A673 (cell line): ENCODE results near the gene MRPL43. TPM values are rescaled to one million over a fixed set of nuclear protein-coding genes. Genes with fewer than 3 reads are reported as not detected.
A peak's percentile ranks its signal among the peaks of the same experiment; 100 is the strongest.

Experiments used
- BruUV-seq: library from RNA; stranded (reverse); fragments of 400-500 nt; replicated peaks from 2 replicates; lab custom pipeline; 2021; lab: Mats Ljungman, UMichigan
- CTCF ChIA-PET: fragments of 300-600 bp; sonication (Branson Sonifier 250); formaldehyde crosslinking; loops from one replicate; lab custom pipeline; 2022; ENCODE audit warnings: antibody characterized with exemption; lab: Charles Lee
- POLR2A ChIA-PET: fragments of 300-600 bp; sonication (Branson Sonifier 250); formaldehyde crosslinking; loops from one replicate; lab custom pipeline; 2022; ENCODE audit warnings: antibody characterized with exemption; ENCODE audit not compliant: low non-redundant PET; lab: Charles Lee
- DNase-seq: peaks from one replicate; pipeline ENCODE4 v3.0.0-alpha.2; 2015; ENCODE audit warnings: low spot score
- H3K27ac ChIP-seq: fragments of 200-600 bp; sonication (generic); 2 replicates; pipeline ENCODE4 v1.5.1; 2016; ENCODE audit warnings: mixed run types, low read depth, mild to moderate bottlenecking, mixed read lengths, antibody characterized with exemption, low read length; ENCODE audit not compliant: poor library complexity, severe bottlenecking
- H3K27me3 ChIP-seq: fragments of 200-600 bp; sonication (generic); replicated peaks from 2 replicates; pipeline ENCODE4 v1.6.1; 2017; ENCODE audit warnings: mixed run types, low read depth, mild to moderate bottlenecking, mixed read lengths, antibody characterized with exemption, low read length; ENCODE audit not compliant: insufficient read depth, poor library complexity
- H3K36me3 ChIP-seq: fragments of 200-600 bp; sonication (generic); 2 replicates; pipeline ENCODE4 v1.6.1; 2016; ENCODE audit warnings: mixed run types, mild to moderate bottlenecking, mixed read lengths, antibody characterized with exemption, low read length; ENCODE audit not compliant: insufficient read depth, poor library complexity, severe bottlenecking
- H3K4me1 ChIP-seq: fragments of 200-600 bp; sonication (generic); 2 replicates; pipeline ENCODE4 v1.6.1; 2017; ENCODE audit warnings: mixed run types, mild to moderate bottlenecking, mixed read lengths, antibody characterized with exemption, low read length; ENCODE audit not compliant: insufficient read depth, poor library complexity, severe bottlenecking
- H3K4me3 ChIP-seq: fragments of 200-600 bp; sonication (generic); 2 replicates; pipeline ENCODE4 v1.5.1; 2016; ENCODE audit warnings: low read depth, mixed run types, mild to moderate bottlenecking, mixed read lengths, low read length; ENCODE audit not compliant: poor library complexity, severe bottlenecking
- H3K9me3 ChIP-seq: fragments of 200-600 bp; sonication (generic); 2 replicates; pipeline ENCODE4 v1.6.1; 2016; ENCODE audit warnings: mixed run types, low read depth, mild to moderate bottlenecking, mixed read lengths, antibody characterized with exemption, low read length; ENCODE audit not compliant: poor library complexity, severe bottlenecking
- EZH2 ChIP-seq: fragments of 200-600 bp; sonication (generic); IDR thresholded peaks from 2 replicates; pipeline ENCODE4 v1.6.1; 2017; ENCODE audit warnings: borderline replicate concordance, low read depth, mild to moderate bottlenecking, mixed read lengths, antibody characterized with exemption, low read length; ENCODE audit not compliant: poor library complexity, severe bottlenecking
- intact Hi-C: fragments of 100-400 bp; cut with micrococcal nuclease; formaldehyde crosslinking; loops from one replicate; pipeline ENCODE4 v1.10.0; 2022; ENCODE audit not compliant: unreplicated experiment
- total RNA-seq: library from RNA; stranded (reverse); gene quantifications from 2 replicates; pipeline ENCODE4 v1.2.3, GENCODE V29; 2021
- TF ChIP-seq, protein P1 (sequence below): fragments of 300-800, 200-600 bp; sonication (generic); conservative IDR thresholded peaks from 2 replicates; pipeline ENCODE4 v1.5.1; 2017; ENCODE audit warnings: low read depth, mild to moderate bottlenecking, antibody characterized with exemption, low read length, moderate library complexity, mixed read lengths

Gene MRPL43
- total RNA-seq, 1 experiment from 2014 or later: 80.4 TPM

DNA sequence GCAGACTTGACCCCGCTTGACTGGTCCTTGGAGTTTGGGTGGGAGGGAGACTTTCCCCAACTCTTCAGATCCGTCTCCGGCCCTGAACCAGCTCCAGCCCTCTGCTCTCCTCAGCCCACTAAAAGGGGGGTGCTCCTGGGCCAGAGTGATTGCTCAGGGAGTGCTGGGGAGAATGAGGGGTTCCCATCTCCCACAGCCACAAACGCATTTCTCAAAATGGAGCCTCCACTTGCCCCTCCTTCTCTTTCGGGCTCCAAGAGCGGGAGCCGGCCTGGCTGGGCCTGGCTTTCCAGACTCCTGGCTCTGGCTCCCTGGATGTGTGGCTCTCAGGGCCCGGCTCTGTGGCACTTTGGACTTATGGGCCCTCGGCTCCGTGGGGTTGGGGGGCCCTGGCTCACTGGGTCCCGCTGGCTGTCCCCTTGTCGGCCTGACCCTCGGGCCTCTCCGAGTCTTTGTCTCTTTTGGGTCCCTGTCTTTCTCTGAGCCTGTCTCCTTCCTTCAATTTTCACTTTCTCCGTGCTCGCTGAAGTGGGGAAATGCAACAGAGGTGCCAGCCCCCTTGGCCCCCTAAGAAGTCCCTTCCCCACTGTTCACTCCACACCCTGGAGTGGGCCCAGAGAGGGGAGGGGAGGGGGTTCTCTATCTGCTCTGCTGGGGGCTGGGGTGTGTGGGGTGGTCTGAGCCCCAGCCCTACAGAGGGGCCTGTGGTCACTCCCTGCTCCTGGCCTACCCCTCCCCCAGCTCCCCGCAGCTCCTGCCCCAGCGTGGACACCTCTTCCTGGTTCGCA lies 13.0 kb upstream of the MRPL43 start:
- ChIA-PET CTCF (interaction anchor here (1.3 kb wide), 1 partner anchor 14 kb away, joined by 5 read pairs; no protein-coding TSS in a partner anchor), POLR2A (interaction anchor here (0.6 kb wide), 1 partner anchor 11 kb away, joined by 3 read pairs; no protein-coding TSS in a partner anchor)
- H3K4me1 ChIP-seq: peaks cover 38% of the 10 kb centered on the region

DNA sequence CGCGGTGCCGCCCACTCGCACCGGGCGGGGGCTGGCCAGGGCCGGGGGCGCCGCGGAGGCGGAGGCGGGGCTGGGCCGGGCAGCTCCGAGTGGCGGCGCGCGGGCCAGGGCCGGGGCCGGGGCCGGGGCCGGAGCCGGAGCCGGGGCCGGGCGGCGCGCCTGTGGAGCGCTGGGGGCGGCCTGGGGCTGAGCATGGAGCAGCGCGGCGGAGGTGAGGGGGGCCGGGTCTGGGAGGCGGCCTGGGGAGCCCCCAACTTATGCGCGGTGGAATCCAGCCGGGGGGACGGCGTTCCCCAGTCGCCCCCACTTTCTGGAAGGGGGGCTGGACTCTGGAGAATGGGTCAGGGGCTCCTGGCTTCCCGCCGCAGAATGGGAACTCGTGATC lies 12.4 kb upstream of the MRPL43 start, which contains the start of gene LZTS2:
LZTS2 (plus strand) TSS at position 67 of the 385 bp plus-strand sequence. CDS start 2,731 bp downstream, outside the sequence.
- intact Hi-C loops: loop anchor here (5.0 kb wide), 1 partner anchor 63 kb away; the partner anchor contains the start of gene KAZALD1
- H3K9me3 ChIP-seq: no peaks in the 10 kb centered on the region
- H3K27me3 ChIP-seq: no peaks in the 10 kb centered on the region
- DNase-seq: no peak
- peak within 1 kb of the TSS; percentile 98 for H3K27ac ChIP-seq
- H3K4me1 ChIP-seq: peaks cover 44% of the 10 kb centered on the region
- H3K4me3 ChIP-seq: peak within 1 kb of the TSS; percentile 88
- ChIA-PET POLR2A (interaction anchor here (0.6 kb wide), 2 partner anchors 10 to 104 kb away, joined by 3 read pairs; no protein-coding TSS in a partner anchor), CTCF (interaction anchor here (0.5 to 1.3 kb wide), 2 partner anchors 15 to 840 kb away, joined by 5 read pairs; no protein-coding TSS in a partner anchor)
- H3K36me3 ChIP-seq: peaks cover 16% of the 10 kb centered on the region
- TF ChIP-seq, protein P1, sequence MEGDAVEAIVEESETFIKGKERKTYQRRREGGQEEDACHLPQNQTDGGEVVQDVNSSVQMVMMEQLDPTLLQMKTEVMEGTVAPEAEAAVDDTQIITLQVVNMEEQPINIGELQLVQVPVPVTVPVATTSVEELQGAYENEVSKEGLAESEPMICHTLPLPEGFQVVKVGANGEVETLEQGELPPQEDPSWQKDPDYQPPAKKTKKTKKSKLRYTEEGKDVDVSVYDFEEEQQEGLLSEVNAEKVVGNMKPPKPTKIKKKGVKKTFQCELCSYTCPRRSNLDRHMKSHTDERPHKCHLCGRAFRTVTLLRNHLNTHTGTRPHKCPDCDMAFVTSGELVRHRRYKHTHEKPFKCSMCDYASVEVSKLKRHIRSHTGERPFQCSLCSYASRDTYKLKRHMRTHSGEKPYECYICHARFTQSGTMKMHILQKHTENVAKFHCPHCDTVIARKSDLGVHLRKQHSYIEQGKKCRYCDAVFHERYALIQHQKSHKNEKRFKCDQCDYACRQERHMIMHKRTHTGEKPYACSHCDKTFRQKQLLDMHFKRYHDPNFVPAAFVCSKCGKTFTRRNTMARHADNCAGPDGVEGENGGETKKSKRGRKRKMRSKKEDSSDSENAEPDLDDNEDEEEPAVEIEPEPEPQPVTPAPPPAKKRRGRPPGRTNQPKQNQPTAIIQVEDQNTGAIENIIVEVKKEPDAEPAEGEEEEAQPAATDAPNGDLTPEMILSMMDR: no peak
- TF ChIP-seq EZH2: no peak
- BruUV-seq: no TSS peak

More for the DNA sequence above, 13.0 kb upstream of the MRPL43 start:
- no TSS peak for BruUV-seq
- peak overlapping the region; percentile 88 for H3K4me3 ChIP-seq
- H3K36me3 ChIP-seq: peaks cover 20% of the 10 kb centered on the region
- H3K9me3 ChIP-seq: no peaks in the 10 kb centered on the region
- no peaks in the 10 kb centered on the region for H3K27me3 ChIP-seq
- DNase-seq: peak; percentile 45
- no peak for TF ChIP-seq EZH2
- TF ChIP-seq, protein P1: no peak
- H3K27ac ChIP-seq: peak overlapping the region; percentile 98
- intact Hi-C loops: no loop called here

DNA sequence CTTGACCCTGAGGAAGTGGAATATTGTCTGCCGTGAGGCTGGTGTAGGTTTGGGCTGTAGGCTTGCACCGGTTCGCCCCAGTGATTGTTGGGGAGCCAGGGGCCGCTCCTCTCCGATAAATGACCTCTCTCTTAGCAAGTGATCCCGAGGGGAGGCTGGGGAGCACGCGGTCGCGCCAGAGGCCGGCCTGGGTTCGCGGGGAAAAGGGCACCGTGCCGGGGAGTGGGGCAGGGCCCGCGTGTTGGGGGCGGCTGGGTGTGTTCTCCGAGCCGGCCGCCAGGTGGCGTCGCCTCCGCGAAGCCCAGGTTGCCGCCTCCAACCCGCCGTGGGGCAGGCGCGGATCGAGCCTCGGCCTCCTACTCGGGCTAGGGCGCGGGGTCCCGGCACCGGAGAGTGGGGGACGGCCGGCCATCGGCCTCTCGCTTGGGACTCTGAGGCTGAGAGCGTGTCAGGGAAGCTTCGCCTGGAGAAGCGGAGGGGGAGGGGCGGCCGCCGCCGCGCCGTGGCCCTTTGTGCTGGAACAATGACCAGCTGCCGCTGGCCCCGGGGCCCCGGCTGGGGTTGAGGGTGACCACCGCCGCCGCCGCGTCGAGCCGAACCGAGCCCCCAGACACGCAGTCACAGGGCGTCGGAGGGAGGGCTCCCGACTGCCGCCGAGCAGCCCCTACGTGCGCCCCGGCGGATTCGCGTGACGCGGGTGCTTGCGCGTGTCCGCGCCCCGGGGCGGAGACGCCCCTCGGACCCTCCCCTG lies 11.9 kb upstream of the MRPL43 start:
- Histone ChIP-seq H3K36me3 (peaks cover 12% of the 10 kb centered on the region), H3K4me3 (peak overlapping the region; percentile 88), H3K27ac (peak overlapping the region; percentile 98), H3K9me3 (no peaks in the 10 kb centered on the region), H3K4me1 (peaks cover 44% of the 10 kb centered on the region), H3K27me3 (no peaks in the 10 kb centered on the region)
- BruUV-seq: no TSS peak
- TF ChIP-seq, protein P1: peak; percentile 83
- TF ChIP-seq EZH2: no peak
- intact Hi-C loops: loop anchor here (1.0 to 5.0 kb wide), 2 partner anchors 14 to 63 kb away; partner anchors contain the start of gene KAZALD1
- ChIA-PET CTCF (interaction anchor here (0.5 to 2.3 kb wide), 5 partner anchors 10 to 840 kb away, joined by 4 to 23 read pairs (median 5); no protein-coding TSS in a partner anchor), POLR2A (interaction anchor here (0.6 kb wide), 2 partner anchors 10 to 103 kb away, joined by 3 read pairs; no protein-coding TSS in a partner anchor)
- DNase-seq: peak; percentile 84
